Ascending aorta (tissue), 2 donors: ENCODE results near the gene PARVA. TPM values are rescaled to one million over a fixed set of nuclear protein-coding genes. Genes with fewer than 3 reads are reported as not detected.

ENCODE experiments used
- DNase-seq, 2 donors: peaks; one replicate each; pipeline ENCODE4 v3.0.0-alpha.2; 2019; ENCODE audit warnings: low spot score in 2 of 2
- H3K27ac ChIP-seq, 2 donors: fragments of 200-600 bp; sonication (generic); one replicate each; pipeline ENCODE4 v1.5.1; 2016 to 2017; ENCODE audit warnings: mild to moderate bottlenecking in 1 of 2
- H3K27me3 ChIP-seq: fragments of 200-600 bp; sonication (generic); one replicate; pipeline ENCODE4 v1.5.1; 2017
- H3K36me3 ChIP-seq, 2 donors: fragments of 200-600 bp; sonication (generic); one replicate each; pipeline ENCODE4 v1.5.1; 2016
- H3K4me1 ChIP-seq, 2 donors: fragments of 200-600 bp; sonication (generic); one replicate each; pipeline ENCODE4 v1.5.1; 2016 to 2017; ENCODE audit warnings: mild to moderate bottlenecking in 1 of 2
- H3K4me3 ChIP-seq, 2 donors: fragments of 200-600 bp; sonication (generic); one replicate each; pipeline ENCODE4 v1.5.1; 2016 to 2017; ENCODE audit warnings: mild to moderate bottlenecking in 1 of 2
- H3K9me3 ChIP-seq, 2 donors: fragments of 200-600 bp; sonication (generic); one replicate each; pipeline ENCODE4 v1.5.1; 2016
- intact Hi-C: fragments of 100-400 bp; cut with DNase I; formaldehyde crosslinking; loops from one replicate; pipeline ENCODE4 v1.15.1; 2023
- total RNA-seq: library from RNA; depleted of rRNA; stranded (reverse); fragments of >200 nt; gene quantifications from one replicate; pipeline ENCODE4 v1.1.0, GENCODE V29; 2016
- TF ChIP-seq, protein P1 (sequence below), 3 experiments: fragments of 200-600 bp in 2 of 3; fragments of 450-650 bp in 1 of 3; sonication (generic) in 2 of 3; IDR thresholded peaks; one replicate each; pipeline ENCODE4 v1.5.1; 2016 to 2019; ENCODE audit warnings: antibody characterized with exemption in 3 of 3, mild to moderate bottlenecking in 1 of 3, moderate library complexity in 1 of 3

Gene PARVA
- total RNA-seq, 1 donor from 2014 or later, result 51.6 TPM

DNA sequence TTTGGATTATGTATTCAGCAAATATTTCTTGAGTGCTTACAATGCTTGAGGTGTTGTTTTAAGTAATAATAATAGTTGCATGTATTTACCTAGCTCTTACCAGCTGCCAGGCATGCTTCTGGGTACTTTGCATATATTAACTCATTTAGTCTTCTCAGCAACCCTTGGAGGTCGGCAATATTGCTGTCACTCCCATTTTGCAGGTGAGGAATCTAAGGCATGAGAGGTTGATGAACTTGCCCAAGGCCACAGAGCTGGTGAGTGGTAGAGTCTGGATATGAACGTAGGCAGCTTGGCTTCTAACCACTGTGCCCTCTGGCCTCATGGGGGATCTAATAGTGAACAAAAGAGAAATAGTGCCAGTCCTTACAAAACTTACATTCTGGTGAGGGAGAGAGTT is 92.9 kb downstream of the PARVA start:
- TF ChIP-seq, protein P1, sequence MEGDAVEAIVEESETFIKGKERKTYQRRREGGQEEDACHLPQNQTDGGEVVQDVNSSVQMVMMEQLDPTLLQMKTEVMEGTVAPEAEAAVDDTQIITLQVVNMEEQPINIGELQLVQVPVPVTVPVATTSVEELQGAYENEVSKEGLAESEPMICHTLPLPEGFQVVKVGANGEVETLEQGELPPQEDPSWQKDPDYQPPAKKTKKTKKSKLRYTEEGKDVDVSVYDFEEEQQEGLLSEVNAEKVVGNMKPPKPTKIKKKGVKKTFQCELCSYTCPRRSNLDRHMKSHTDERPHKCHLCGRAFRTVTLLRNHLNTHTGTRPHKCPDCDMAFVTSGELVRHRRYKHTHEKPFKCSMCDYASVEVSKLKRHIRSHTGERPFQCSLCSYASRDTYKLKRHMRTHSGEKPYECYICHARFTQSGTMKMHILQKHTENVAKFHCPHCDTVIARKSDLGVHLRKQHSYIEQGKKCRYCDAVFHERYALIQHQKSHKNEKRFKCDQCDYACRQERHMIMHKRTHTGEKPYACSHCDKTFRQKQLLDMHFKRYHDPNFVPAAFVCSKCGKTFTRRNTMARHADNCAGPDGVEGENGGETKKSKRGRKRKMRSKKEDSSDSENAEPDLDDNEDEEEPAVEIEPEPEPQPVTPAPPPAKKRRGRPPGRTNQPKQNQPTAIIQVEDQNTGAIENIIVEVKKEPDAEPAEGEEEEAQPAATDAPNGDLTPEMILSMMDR (IDR thresholded peaks at IDR 0.05), result no peak
- no peak overlapping the region for H3K27ac ChIP-seq
- peaks cover 6 to 18% of the 10 kb centered on the region in 2 donors for H3K4me1 ChIP-seq
- peaks cover 0 to 1% of the 10 kb centered on the region in 2 donors for H3K9me3 ChIP-seq
- DNase-seq, result no peak
- intact Hi-C loops, result no loop called here
- H3K36me3 ChIP-seq, result peaks cover 3 to 16% of the 10 kb centered on the region in 2 donors
- no peaks in the 10 kb centered on the region for H3K27me3 ChIP-seq
- H3K4me3 ChIP-seq, result no peak overlapping the region

DNA sequence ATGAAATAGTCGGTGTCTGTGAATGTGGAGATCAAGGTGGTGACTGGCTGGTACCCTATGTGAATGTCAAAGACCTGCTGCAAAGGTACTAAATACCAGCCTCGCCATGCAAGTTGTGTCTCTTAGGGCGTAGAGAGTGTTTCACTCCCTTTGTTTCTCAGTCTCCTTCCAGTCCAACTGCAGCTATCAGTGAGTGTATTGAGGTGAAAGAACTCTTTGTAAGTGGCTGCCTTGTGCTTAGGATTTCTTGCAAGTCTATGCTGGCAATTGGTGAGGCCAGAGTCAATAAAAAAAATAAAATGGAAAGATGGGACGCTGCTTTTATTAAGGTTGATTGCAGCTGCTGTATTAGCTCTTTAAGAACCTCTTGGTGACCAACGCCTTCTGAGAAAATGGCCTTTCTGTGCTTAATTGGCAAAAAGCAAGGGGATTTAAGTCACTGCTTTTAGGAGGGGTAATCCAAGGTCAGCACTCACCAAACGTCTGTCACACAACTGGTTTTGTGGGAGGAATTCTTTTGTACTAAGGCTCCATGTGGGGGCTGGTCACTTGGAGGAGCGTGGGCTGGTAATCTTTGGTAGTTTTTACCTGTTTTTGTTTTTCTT is 95.1 kb downstream of the PARVA start:
- no peak for DNase-seq
- peaks cover 26 to 37% of the 10 kb centered on the region in 2 donors for H3K36me3 ChIP-seq
- TF ChIP-seq, protein P1 (IDR thresholded peaks at IDR 0.05), result no peak
- H3K4me1 ChIP-seq, result peaks cover 6 to 18% of the 10 kb centered on the region in 2 donors
- no peak overlapping the region for H3K4me3 ChIP-seq
- H3K27ac ChIP-seq, result no peak overlapping the region
- no peaks in the 10 kb centered on the region for H3K27me3 ChIP-seq
- intact Hi-C loops, result no loop called here
- no peaks in the 10 kb centered on the region for H3K9me3 ChIP-seq

GRCh38 chr11:12473381-12473780 is 96.0 kb downstream of the PARVA start:
- TF ChIP-seq, protein P1 (IDR thresholded peaks at IDR 0.05), result no peak
- intact Hi-C loops, result no loop called here
- peaks cover 6 to 18% of the 10 kb centered on the region in 2 donors for H3K4me1 ChIP-seq
- H3K36me3 ChIP-seq, result peaks cover 35 to 45% of the 10 kb centered on the region in 2 donors
- no peaks in the 10 kb centered on the region for H3K27me3 ChIP-seq
- H3K9me3 ChIP-seq, result no peaks in the 10 kb centered on the region
- no peak for DNase-seq
- no peak overlapping the region for H3K27ac ChIP-seq
- H3K4me3 ChIP-seq, result no peak overlapping the region

GRCh38 chr11:12474871-12475270 is 97.5 kb downstream of the PARVA start:
- no peak for DNase-seq
- H3K27ac ChIP-seq, result no peak overlapping the region

GRCh38 chr11:12478743-12479142 is 101.4 kb downstream of the PARVA start:
- Histone ChIP-seq H3K36me3 (peaks cover 57 to 70% of the 10 kb centered on the region in 2 donors), H3K27me3 (no peaks in the 10 kb centered on the region), H3K4me1 (no peaks in the 10 kb centered on the region), H3K9me3 (no peaks in the 10 kb centered on the region), H3K27ac (no peak overlapping the region), H3K4me3 (no peak overlapping the region)
- intact Hi-C loops, result no loop called here
- TF ChIP-seq, protein P1 (IDR thresholded peaks at IDR 0.05), result no peak
- DNase-seq, result no peak

More at GRCh38 chr11:12474871-12475270, 97.5 kb downstream of the PARVA start:
- H3K4me1 ChIP-seq, result peaks cover 6 to 12% of the 10 kb centered on the region in 2 donors
- TF ChIP-seq, protein P1 (IDR thresholded peaks at IDR 0.05), result no peak
- no peaks in the 10 kb centered on the region for H3K27me3 ChIP-seq
- no peak overlapping the region for H3K4me3 ChIP-seq
- no peaks in the 10 kb centered on the region for H3K9me3 ChIP-seq
- intact Hi-C loops, result no loop called here
- H3K36me3 ChIP-seq, result peaks cover 48 to 60% of the 10 kb centered on the region in 2 donors
